H1 (cell line): ENCODE results near the gene POU3F2.

Experiments used
- CHD1 ChIP-seq: IDR thresholded peaks from 2 replicates; pipeline ENCODE4 v1.6.1; 2012; ENCODE audit warnings: low read depth, low read length, improper control_type of control experiment
- CHD2 ChIP-seq: IDR thresholded peaks from 2 replicates; pipeline ENCODE4 v1.6.1; 2012; ENCODE audit warnings: low read length, improper control_type of control experiment
- CTCF ChIP-seq, 3 experiments: IDR thresholded peaks; 1 replicate in 2 of 3; 2 replicates in 1 of 3; pipeline versions ENCODE4 v1.5.1 to v1.6.1; 2011; ENCODE audit warnings: low read length in 3 of 3, mild to moderate bottlenecking in 3 of 3, inconsistent platforms in 2 of 3, low read depth in 1 of 3, moderate library complexity in 1 of 3; ENCODE audit not compliant: insufficient read depth in 1 of 3; ENCODE audit errors: control extremely low read depth in 1 of 3
- HDAC6 ChIP-seq: IDR thresholded peaks from one replicate; pipeline ENCODE4 v1.7.1; 2012; ENCODE audit warnings: low read depth, mild to moderate bottlenecking, inconsistent platforms, low read length, moderate library complexity
- JUND ChIP-seq: IDR thresholded peaks from 2 replicates; pipeline ENCODE4 v1.6.1; 2011; ENCODE audit warnings: mild to moderate bottlenecking, improper control_type of control experiment, low read length
- PHF8 ChIP-seq: fragments of 200-600 bp; sonication (generic); conservative IDR thresholded peaks from 2 replicates; pipeline ENCODE4 v1.7.1; 2012; ENCODE audit warnings: low read depth, mild to moderate bottlenecking, inconsistent platforms, low read length, moderate library complexity
- POLR2A ChIP-seq, 2 experiments: IDR thresholded peaks; 1 replicate in 1 of 2; 2 replicates in 1 of 2; pipeline ENCODE4 v1.6.1; 2011; ENCODE audit warnings: low read depth in 2 of 2, low read length in 2 of 2, mild to moderate bottlenecking in 2 of 2; ENCODE audit errors: control extremely low read depth in 1 of 2
- POLR2AphosphoS5 ChIP-seq: IDR thresholded peaks from 2 replicates; pipeline ENCODE4 v1.6.1; 2011; ENCODE audit warnings: low read depth, low read length
- RAD21 ChIP-seq, 2 experiments: IDR thresholded peaks in 1 of 2; conservative IDR thresholded peaks in 1 of 2; 2 replicates each; pipeline ENCODE4 v1.6.1; 2011; ENCODE audit warnings: low read depth in 2 of 2, low read length in 2 of 2, improper control_type of control experiment in 1 of 2, inconsistent platforms in 1 of 2, mild to moderate bottlenecking in 1 of 2, moderate library complexity in 1 of 2
- TBP ChIP-seq: IDR thresholded peaks from 2 replicates; pipeline ENCODE4 v1.6.1; 2011; ENCODE audit warnings: low read depth, low read length, improper control_type of control experiment
- TF ChIP-seq, protein P1 (sequence below): IDR thresholded peaks from 2 replicates; pipeline ENCODE4 v1.6.1; 2012; ENCODE audit warnings: inconsistent platforms
- TF ChIP-seq, protein P2 (sequence below): IDR thresholded peaks from 2 replicates; pipeline ENCODE4 v1.6.1; 2012; ENCODE audit warnings: inconsistent platforms

DNA sequence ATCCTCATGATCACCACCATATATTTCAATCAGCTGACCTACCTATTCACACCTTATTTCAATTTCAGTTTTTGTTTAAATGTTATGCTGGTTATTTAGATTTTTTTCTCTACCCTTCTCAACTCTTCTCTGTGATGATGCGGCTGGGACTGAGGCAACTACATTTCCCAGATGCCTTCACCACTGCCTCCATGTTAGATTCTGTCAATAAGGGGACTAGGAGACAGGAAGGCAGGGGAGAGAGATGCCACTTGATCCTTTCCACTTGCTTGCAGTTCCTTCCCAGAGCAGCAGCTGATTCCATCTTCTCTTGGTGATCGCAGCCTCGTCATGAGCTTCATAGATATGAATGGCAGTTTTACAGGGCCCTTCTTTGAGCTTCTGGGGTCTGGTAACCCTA is 33.5 kb upstream of the POU3F2 start:
- TF ChIP-seq, protein P1, sequence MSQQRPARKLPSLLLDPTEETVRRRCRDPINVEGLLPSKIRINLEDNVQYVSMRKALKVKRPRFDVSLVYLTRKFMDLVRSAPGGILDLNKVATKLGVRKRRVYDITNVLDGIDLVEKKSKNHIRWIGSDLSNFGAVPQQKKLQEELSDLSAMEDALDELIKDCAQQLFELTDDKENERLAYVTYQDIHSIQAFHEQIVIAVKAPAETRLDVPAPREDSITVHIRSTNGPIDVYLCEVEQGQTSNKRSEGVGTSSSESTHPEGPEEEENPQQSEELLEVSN, result no peak
- TF ChIP-seq CTCF (IDR thresholded peaks at IDR 0.05; ENCODE audit: control extremely low read depth in 1 of 3, insufficient read depth in 1 of 3, low read depth in 1 of 3, low read length in 3 of 3) (no peak), POLR2AphosphoS5 (no peak), POLR2A (IDR thresholded peaks at IDR 0.05; ENCODE audit: control extremely low read depth in 1 of 2, low read depth in 2 of 2, low read length in 2 of 2) (no peak), HDAC6 (no peak), PHF8 (no peak), CHD1 (no peak), JUND (no peak), CHD2 (no peak), RAD21 (IDR thresholded peaks at IDR 0.05 in 1 of 2, conservative IDR thresholded peaks at IDR 0.05 in 1 of 2; ENCODE audit: low read depth in 2 of 2, low read length in 2 of 2) (no peak), TBP (no peak)
- TF ChIP-seq, protein P2, sequence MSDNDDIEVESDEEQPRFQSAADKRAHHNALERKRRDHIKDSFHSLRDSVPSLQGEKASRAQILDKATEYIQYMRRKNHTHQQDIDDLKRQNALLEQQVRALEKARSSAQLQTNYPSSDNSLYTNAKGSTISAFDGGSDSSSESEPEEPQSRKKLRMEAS, result no peak
